Neuronal stem cell (in vitro differentiated cells): ENCODE data around the gene DZIP1.

Source experiments
- DNase-seq: peaks from one replicate; pipeline ENCODE4 v3.0.0-alpha.2; 2013; ENCODE audit warnings: low spot score
- H2AFZ ChIP-seq: one replicate; pipeline ENCODE4 v1.6.1; 2013; ENCODE audit warnings: mild to moderate bottlenecking, low read length, inconsistent platforms
- H2AK5ac ChIP-seq: 2 replicates; pipeline ENCODE4 v1.6.1; 2013; ENCODE audit warnings: low read depth, mild to moderate bottlenecking, inconsistent platforms, low read length, moderate library complexity, mixed read lengths
- H2BK120ac ChIP-seq: 2 replicates; pipeline ENCODE4 v1.6.1; 2013; ENCODE audit warnings: low read depth, mild to moderate bottlenecking, inconsistent platforms, low read length, moderate library complexity, mixed read lengths
- H2BK12ac ChIP-seq: one replicate; pipeline ENCODE4 v1.6.1; 2013; ENCODE audit warnings: low read length, inconsistent platforms
- H2BK15ac ChIP-seq: 2 replicates; pipeline ENCODE4 v1.6.1; 2013; ENCODE audit warnings: mild to moderate bottlenecking, low read length, inconsistent platforms, mixed read lengths
- H2BK5ac ChIP-seq: one replicate; pipeline ENCODE4 v1.6.1; 2013; ENCODE audit warnings: inconsistent platforms, mild to moderate bottlenecking, low read length, moderate library complexity
- H3K14ac ChIP-seq: one replicate; pipeline ENCODE4 v1.6.1; 2013; ENCODE audit warnings: low read length, inconsistent platforms
- H3K18ac ChIP-seq: 2 replicates; pipeline ENCODE4 v1.6.1; 2013; ENCODE audit warnings: low read length, inconsistent platforms
- H3K23ac ChIP-seq: 2 replicates; pipeline ENCODE4 v1.6.1; 2013; ENCODE audit warnings: low read depth, mild to moderate bottlenecking, mixed read lengths, low read length, inconsistent platforms; ENCODE audit not compliant: poor library complexity
- H3K27ac ChIP-seq: replicated peaks from 3 replicates; pipeline ENCODE4 v1.5.1; 2013; ENCODE audit warnings: low read length, inconsistent platforms
- H3K27me3 ChIP-seq, 3 experiments: 2 replicates each; pipeline ENCODE4 v1.6.1; 2013; ENCODE audit warnings: low read length in 3 of 3, mild to moderate bottlenecking in 2 of 3, inconsistent platforms in 1 of 3, low read depth in 1 of 3, mixed read lengths in 1 of 3, moderate library complexity in 1 of 3; ENCODE audit not compliant: control insufficient read depth in 3 of 3, insufficient read depth in 3 of 3
- H3K36me3 ChIP-seq, 2 donors: replicated peaks in 1 of 2; 2 replicates each; pipeline ENCODE4 v1.6.1; 2013; ENCODE audit warnings: low read length in 2 of 2; ENCODE audit not compliant: control insufficient read depth in 2 of 2, insufficient read depth in 2 of 2
- H3K4ac ChIP-seq: 2 replicates; pipeline ENCODE4 v1.6.1; 2013; ENCODE audit warnings: inconsistent platforms, mild to moderate bottlenecking, low read length, moderate library complexity
- H3K4me1 ChIP-seq, 2 donors: 1 replicate in 1 of 2; 2 replicates in 1 of 2; pipeline ENCODE4 v1.6.1; 2013; ENCODE audit warnings: low read length in 2 of 2, low read depth in 1 of 2; ENCODE audit not compliant: control insufficient read depth in 2 of 2, insufficient read depth in 1 of 2
- H3K4me2 ChIP-seq: one replicate; pipeline ENCODE4 v1.6.1; 2013; ENCODE audit warnings: mild to moderate bottlenecking, low read length, inconsistent platforms; ENCODE audit not compliant: insufficient read depth, poor library complexity, severe bottlenecking
- H3K4me3 ChIP-seq, 2 donors: 2 replicates each; pipeline ENCODE4 v1.5.1; 2013; ENCODE audit warnings: low read length in 2 of 2, mild to moderate bottlenecking in 2 of 2, inconsistent platforms in 1 of 2, moderate library complexity in 1 of 2
- H3K79me1 ChIP-seq: one replicate; pipeline ENCODE4 v1.6.1; 2013; ENCODE audit warnings: low read depth, mild to moderate bottlenecking, inconsistent platforms, low read length, moderate library complexity
- H3K9ac ChIP-seq: one replicate; pipeline ENCODE4 v1.6.1; 2013; ENCODE audit warnings: mild to moderate bottlenecking, low read depth, low read length, inconsistent platforms; ENCODE audit not compliant: poor library complexity
- H3K9me3 ChIP-seq, 2 donors: replicated peaks in 1 of 2; 2 replicates each; pipeline versions ENCODE3 to v1.6.1; 2013; ENCODE audit warnings: low read length in 2 of 2, mild to moderate bottlenecking in 2 of 2, inconsistent platforms in 1 of 2, low read depth in 1 of 2, mixed read lengths in 1 of 2, moderate library complexity in 1 of 2; ENCODE audit not compliant: control insufficient read depth in 2 of 2, insufficient read depth in 1 of 2
- H4K8ac ChIP-seq: one replicate; pipeline ENCODE4 v1.6.1; 2013; ENCODE audit warnings: low read depth, mild to moderate bottlenecking, inconsistent platforms, low read length, moderate library complexity
- H4K91ac ChIP-seq: one replicate; pipeline ENCODE4 v1.6.1; 2013; ENCODE audit warnings: low read length, low read depth, mild to moderate bottlenecking, inconsistent platforms; ENCODE audit not compliant: poor library complexity
- WGBS, 2 donors: extraction: QIAGEN DNeasy Blood & Tissue Kit; methylation state at CpG; one replicate each; pipeline ENCODE4 v1.1.7; 2013; ENCODE audit warnings: missing lambda C conversion rate in 2 of 2, mixed read lengths in 1 of 2; ENCODE audit not compliant: insufficient read length in 2 of 2, insufficient replicate concordance in 1 of 2; ENCODE audit errors: extremely low coverage in 2 of 2; 5-methylcytosine and 5-hydroxymethylcytosine counted together

Gene DZIP1

DNA sequence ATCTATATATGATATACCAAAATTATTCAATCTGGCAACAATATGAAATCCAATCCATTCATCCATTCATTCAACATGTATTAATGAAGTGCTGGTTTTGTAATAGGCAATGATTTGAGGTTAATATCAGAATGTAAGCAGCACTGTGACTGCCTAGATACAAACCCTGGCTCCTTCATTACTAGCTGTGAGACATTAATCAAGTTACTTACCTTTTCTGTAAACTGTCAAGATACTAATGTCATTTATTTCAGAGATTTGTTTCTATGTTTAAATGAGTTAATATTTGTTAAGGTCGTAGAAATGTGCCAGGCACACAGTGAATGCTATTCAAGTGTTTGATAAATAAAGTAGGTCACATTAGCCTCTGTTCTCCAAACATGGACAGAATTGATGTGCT lies 51.0 kb downstream of the DZIP1 start:
- Histone ChIP-seq H4K91ac (no peak overlapping the region), H3K4me1 (no peaks in the 10 kb centered on the region), H2BK12ac (no peak overlapping the region), H4K8ac (no peak overlapping the region), H3K27me3 (no peaks in the 10 kb centered on the region), H3K4ac (no peak overlapping the region), H3K23ac (no peak overlapping the region), H3K79me1 (peaks cover 2% of the 10 kb centered on the region), H3K27ac (no peak overlapping the region), H3K9ac (no peak overlapping the region), H2BK5ac (no peak overlapping the region), H3K36me3 (peaks cover 13 to 83% of the 10 kb centered on the region in 2 donors), H3K4me2 (no peak overlapping the region), H3K18ac (no peak overlapping the region), H2BK120ac (no peak overlapping the region), H3K9me3 (peaks cover 0 to 1% of the 10 kb centered on the region in 2 donors), H2BK15ac (no peak overlapping the region), H2AK5ac (no peak overlapping the region), H2AFZ (no peak overlapping the region), H3K4me3 (no peak overlapping the region), H3K14ac (no peak overlapping the region)
- no peak for DNase-seq
- WGBS, 2 donors, result no CpG with 5 or more reads among the region's 1 CpG

DNA sequence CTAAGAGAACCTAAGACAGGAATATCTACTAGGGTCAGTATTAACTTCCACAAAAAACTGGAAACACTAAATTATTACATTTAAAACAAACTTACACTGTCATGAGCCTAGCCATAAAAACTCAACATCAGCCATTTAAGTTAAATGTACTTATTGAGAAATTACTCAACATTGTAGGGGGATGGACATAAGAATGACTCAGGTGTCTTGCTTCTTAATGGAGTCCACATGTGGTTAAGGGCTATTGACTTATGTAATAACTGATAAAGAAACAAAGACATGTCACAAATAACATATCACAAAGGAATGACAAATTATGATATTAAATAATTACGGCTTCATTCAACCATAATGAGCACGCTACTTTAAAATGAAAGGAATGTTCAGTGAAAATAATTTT lies 55.8 kb downstream of the DZIP1 start:
- no peaks in the 10 kb centered on the region for H3K79me1 ChIP-seq
- no peak overlapping the region for H2BK15ac ChIP-seq
- no peak overlapping the region for H3K14ac ChIP-seq
- H2BK120ac ChIP-seq, result no peak overlapping the region
- no peak for DNase-seq
- no peak overlapping the region for H2AK5ac ChIP-seq
- no peak overlapping the region for H2BK12ac ChIP-seq
- no peak overlapping the region for H3K9ac ChIP-seq
- H3K27me3 ChIP-seq, result no peaks in the 10 kb centered on the region
- no peak overlapping the region for H3K23ac ChIP-seq
- WGBS, 2 donors, result no CpG with 5 or more reads among the region's 2 CpGs
- H3K9me3 ChIP-seq, result peaks cover 0 to 1% of the 10 kb centered on the region in 2 donors
- no peak overlapping the region for H3K27ac ChIP-seq
- H3K4ac ChIP-seq, result no peak overlapping the region
- no peak overlapping the region for H2BK5ac ChIP-seq
- H3K36me3 ChIP-seq, result peaks cover 26 to 94% of the 10 kb centered on the region in 2 donors
- H4K8ac ChIP-seq, result no peak overlapping the region
- no peak overlapping the region for H2AFZ ChIP-seq
- H3K4me3 ChIP-seq, result no peak overlapping the region
- no peak overlapping the region for H4K91ac ChIP-seq
- no peak overlapping the region for H3K18ac ChIP-seq
- no peaks in the 10 kb centered on the region for H3K4me1 ChIP-seq
- no peak overlapping the region for H3K4me2 ChIP-seq

DNA sequence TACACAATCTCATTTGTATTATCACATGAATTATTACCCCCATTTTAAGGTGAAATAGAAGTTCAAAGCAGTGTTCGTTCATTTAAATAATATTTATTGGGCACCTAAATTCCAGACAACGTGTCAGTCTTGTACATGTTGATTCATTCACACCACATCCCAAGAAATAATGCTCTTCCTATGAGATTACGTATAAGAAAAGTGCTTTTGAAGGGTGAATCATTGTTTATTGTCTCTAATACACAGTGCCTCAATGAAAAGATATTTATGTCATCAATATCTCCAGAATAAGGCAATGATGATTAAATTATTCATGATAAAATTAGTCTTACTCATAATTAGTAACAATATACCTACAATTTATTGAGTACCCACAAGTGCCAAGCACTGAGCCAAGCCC lies 56.4 kb downstream of the DZIP1 start:
- Histone ChIP-seq H3K27me3 (no peaks in the 10 kb centered on the region), H3K27ac (no peak overlapping the region), H3K4me1 (no peaks in the 10 kb centered on the region), H3K4ac (no peak overlapping the region), H2BK12ac (no peak overlapping the region), H2AFZ (no peak overlapping the region), H3K9me3 (peaks cover 0 to 1% of the 10 kb centered on the region in 2 donors), H3K18ac (no peak overlapping the region), H2AK5ac (no peak overlapping the region), H3K4me3 (no peak overlapping the region), H3K23ac (no peak overlapping the region), H2BK5ac (no peak overlapping the region), H3K14ac (no peak overlapping the region), H4K91ac (no peak overlapping the region), H3K79me1 (no peaks in the 10 kb centered on the region), H4K8ac (no peak overlapping the region), H3K36me3 (peaks cover 26 to 94% of the 10 kb centered on the region in 2 donors), H3K9ac (no peak overlapping the region), H2BK120ac (no peak overlapping the region), H3K4me2 (no peak overlapping the region), H2BK15ac (no peak overlapping the region)
- WGBS, 2 donors, result no CpG with 5 or more reads among the region's 3 CpGs
- no peak for DNase-seq

DNA sequence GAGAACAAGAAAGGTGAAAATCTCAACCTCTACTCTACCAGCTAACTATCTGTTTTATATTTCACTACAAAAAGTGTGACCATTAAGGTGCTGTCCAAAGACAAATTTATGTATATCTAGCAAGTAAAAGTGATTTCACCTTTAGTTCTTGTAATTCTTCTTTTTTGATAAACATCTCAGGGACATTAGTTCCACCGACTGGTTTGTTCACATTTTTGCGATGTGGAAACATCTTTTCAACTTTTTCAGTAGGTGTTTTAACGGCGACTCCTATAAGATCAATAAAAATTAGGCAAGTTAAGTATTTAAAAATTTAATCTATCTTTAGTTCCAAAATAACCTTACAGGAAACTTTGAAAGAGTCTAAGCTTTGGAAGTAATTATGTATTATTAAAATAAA lies 58.6 kb downstream of the DZIP1 start:
- Histone ChIP-seq H3K79me1 (no peaks in the 10 kb centered on the region), H4K8ac (no peak overlapping the region), H3K18ac (no peak overlapping the region), H3K27me3 (no peaks in the 10 kb centered on the region), H2BK120ac (no peak overlapping the region), H3K4me2 (no peak overlapping the region), H3K23ac (no peak overlapping the region), H3K4me3 (no peak overlapping the region), H3K4me1 (no peaks in the 10 kb centered on the region), H2BK15ac (no peak overlapping the region), H2BK12ac (no peak overlapping the region), H3K9ac (no peak overlapping the region), H2AK5ac (no peak overlapping the region), H3K36me3 (peaks cover 29 to 97% of the 10 kb centered on the region in 2 donors), H3K4ac (no peak overlapping the region), H3K9me3 (peaks cover 0 to 1% of the 10 kb centered on the region in 2 donors), H3K27ac (no peak overlapping the region), H2AFZ (no peak overlapping the region), H3K14ac (no peak overlapping the region), H4K91ac (no peak overlapping the region), H2BK5ac (no peak overlapping the region)
- WGBS, 2 donors, result no CpG with 5 or more reads among the region's 4 CpGs
- DNase-seq, result no peak
